Calu3 (cell line): ENCODE measurements around the gene CCDC201. TPM values are rescaled to one million over a fixed set of nuclear protein-coding genes. Genes with fewer than 3 reads are reported as not detected.

Source experiments
- BruUV-seq: library from RNA; stranded (reverse); fragments of 400-500 nt; replicated peaks from 2 replicates; lab custom pipeline; 2021; lab: Mats Ljungman, UMichigan
- CTCF ChIA-PET: fragments of 300-600 bp; sonication (Branson Sonifier 250); formaldehyde crosslinking; loops from one replicate; lab custom pipeline; 2022; ENCODE audit warnings: antibody characterized with exemption; lab: Charles Lee
- DNase-seq: peaks from one replicate; pipeline ENCODE4 v3.0.0; 2022
- H3K27ac Mint-ChIP-seq: one replicate; pipeline ENCODE4 v1.8.0; 2022; ENCODE audit warnings: mixed read lengths; ENCODE audit not compliant: unreplicated experiment
- H3K27me3 Mint-ChIP-seq: one replicate; pipeline ENCODE4 v1.8.0; 2022; ENCODE audit warnings: mixed read lengths; ENCODE audit not compliant: unreplicated experiment
- H3K36me3 Mint-ChIP-seq: one replicate; pipeline ENCODE4 v1.8.0; 2022; ENCODE audit warnings: mild to moderate bottlenecking, moderate library complexity, mixed read lengths; ENCODE audit not compliant: insufficient read depth, unreplicated experiment
- H3K4me1 Mint-ChIP-seq: one replicate; pipeline ENCODE4 v1.8.0; 2022; ENCODE audit warnings: mild to moderate bottlenecking, low read depth, mixed read lengths; ENCODE audit not compliant: unreplicated experiment
- H3K4me3 Mint-ChIP-seq: one replicate; pipeline ENCODE4 v1.8.0; 2022; ENCODE audit warnings: mild to moderate bottlenecking, low read depth, moderate library complexity, mixed read lengths; ENCODE audit not compliant: unreplicated experiment
- H3K9me3 Mint-ChIP-seq: one replicate; pipeline ENCODE4 v1.8.0; 2022; ENCODE audit warnings: low read depth, mixed read lengths; ENCODE audit not compliant: unreplicated experiment
- CTCF ChIP-seq: fragments of 200-600 bp; IDR thresholded peaks from one replicate; pipeline ENCODE4 v1.8.0; 2022; ENCODE audit warnings: antibody characterized with exemption; ENCODE audit not compliant: unreplicated experiment
- intact Hi-C: fragments of 100-400 bp; cut with micrococcal nuclease; formaldehyde crosslinking; loops from one replicate; pipeline ENCODE4 v1.10.0; 2022; ENCODE audit not compliant: unreplicated experiment
- total RNA-seq: library from RNA; stranded (reverse); gene quantifications from 2 replicates; pipeline ENCODE4 v1.2.3, GENCODE V29; 2022

CCDC201 gene
- total RNA-seq, 1 experiment from 2014 or later, result not detected

DNA sequence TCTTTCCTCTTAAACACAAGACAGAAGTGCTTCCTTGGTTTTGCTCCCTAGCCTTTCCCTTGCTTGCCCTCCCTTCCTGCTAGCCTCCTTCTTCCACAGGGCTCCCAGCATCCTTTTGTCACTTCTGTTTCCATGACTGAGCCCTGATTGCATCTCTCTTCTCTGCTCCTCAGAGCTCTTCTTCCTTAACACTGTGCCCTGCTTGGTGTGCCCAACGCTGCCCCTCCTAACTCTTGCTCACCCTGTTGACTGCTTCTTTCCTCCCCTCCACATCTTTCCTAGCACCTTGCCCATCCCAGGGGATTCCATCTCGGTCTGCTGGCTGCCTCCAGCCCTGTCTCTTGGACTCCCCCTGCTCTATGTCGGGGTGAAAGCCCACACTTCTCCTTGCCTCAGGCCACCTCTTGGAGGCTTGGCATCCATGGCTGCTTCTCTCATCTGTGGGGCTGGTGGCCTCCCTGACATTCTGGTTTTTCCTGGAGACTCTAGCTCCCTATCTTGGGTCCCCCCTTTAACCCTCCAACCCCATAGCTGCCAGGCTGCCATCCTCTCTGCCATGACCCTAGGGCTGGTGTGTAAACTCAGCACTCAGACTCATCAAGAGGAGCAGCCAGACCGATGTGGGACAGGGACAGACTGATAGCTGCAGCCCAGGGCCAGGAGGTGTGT lies 21.2 kb upstream of the CCDC201 start:
- intact Hi-C loops, result no loop called here
- H3K4me1 Mint-ChIP-seq, result peaks cover 9% of the 10 kb centered on the region
- CTCF ChIA-PET, result interaction anchor here (1.3 to 1.5 kb wide), 2 partner anchors 8 to 22 kb away, joined by 3 to 4 read pairs; no protein-coding TSS in a partner anchor
- DNase-seq, result no peak
- H3K4me3 Mint-ChIP-seq, result no peak overlapping the region
- BruUV-seq, result no TSS peak
- peaks cover 5% of the 10 kb centered on the region for H3K36me3 Mint-ChIP-seq
- no peaks in the 10 kb centered on the region for H3K27me3 Mint-ChIP-seq
- H3K9me3 Mint-ChIP-seq, result no peaks in the 10 kb centered on the region
- no peak overlapping the region for H3K27ac Mint-ChIP-seq
- no peak for TF ChIP-seq CTCF

DNA sequence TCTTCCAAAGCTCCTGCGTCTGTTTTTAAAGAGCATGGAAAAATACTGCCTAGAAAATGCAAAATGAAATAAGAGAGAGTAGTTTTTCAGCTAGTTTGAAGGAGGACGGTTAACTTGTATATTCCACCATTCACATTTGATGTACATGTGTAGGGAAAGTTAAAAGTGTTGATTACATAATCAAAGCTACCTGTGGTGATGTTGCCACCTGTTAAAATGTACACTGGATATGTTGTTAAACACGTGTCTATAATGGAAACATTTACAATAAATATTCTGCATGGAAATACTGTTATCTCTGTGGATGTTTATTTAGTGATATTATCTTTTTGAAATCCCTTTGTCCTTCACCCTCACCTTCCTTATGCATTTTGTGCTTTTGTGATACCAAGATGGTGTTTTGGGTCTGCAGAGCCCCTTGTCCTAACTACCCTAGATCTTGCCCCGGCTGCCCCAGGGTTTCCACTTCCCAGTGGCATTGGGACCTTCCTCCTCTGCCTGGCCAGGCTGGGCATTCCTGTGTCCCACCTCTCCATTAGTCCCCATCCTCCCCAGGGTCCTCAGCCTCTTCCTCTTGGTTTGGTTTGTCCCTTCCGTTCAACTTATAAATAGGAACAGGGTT lies 20.6 kb upstream of the CCDC201 start:
- no peaks in the 10 kb centered on the region for H3K27me3 Mint-ChIP-seq
- no peak overlapping the region for H3K27ac Mint-ChIP-seq
- no TSS peak for BruUV-seq
- intact Hi-C loops, result no loop called here
- peaks cover 12% of the 10 kb centered on the region for H3K36me3 Mint-ChIP-seq
- H3K9me3 Mint-ChIP-seq, result no peaks in the 10 kb centered on the region
- DNase-seq, result no peak
- no peak overlapping the region for H3K4me3 Mint-ChIP-seq
- CTCF ChIA-PET, result interaction anchor here (1.3 to 1.5 kb wide), 2 partner anchors 9 to 22 kb away, joined by 3 to 4 read pairs; no protein-coding TSS in a partner anchor
- H3K4me1 Mint-ChIP-seq, result peaks cover 9% of the 10 kb centered on the region
- no peak for TF ChIP-seq CTCF

GRCh38 chr7:45892407-45893035 lies 19.6 kb upstream of the CCDC201 start:
- no peak for DNase-seq
- CTCF ChIA-PET, result interaction anchor here (1.2 to 1.3 kb wide), 2 partner anchors 10 to 23 kb away, joined by 3 read pairs; no protein-coding TSS in a partner anchor
- Mint-ChIP-seq H3K27me3 (no peaks in the 10 kb centered on the region), H3K9me3 (no peaks in the 10 kb centered on the region), H3K4me3 (no peak overlapping the region), H3K36me3 (peaks cover 20% of the 10 kb centered on the region), H3K4me1 (peaks cover 10% of the 10 kb centered on the region), H3K27ac (no peak overlapping the region)
- no peak for TF ChIP-seq CTCF
- BruUV-seq, result no TSS peak
- intact Hi-C loops, result no loop called here

GRCh38 chr7:45891462-45892402 lies 18.9 kb upstream of the CCDC201 start:
- no peak for DNase-seq
- no TSS peak for BruUV-seq

More at GRCh38 chr7:45891462-45892402, 18.9 kb upstream of the CCDC201 start:
- Mint-ChIP-seq H3K4me3 (no peak overlapping the region), H3K9me3 (no peaks in the 10 kb centered on the region), H3K36me3 (peaks cover 20% of the 10 kb centered on the region), H3K27me3 (no peaks in the 10 kb centered on the region), H3K4me1 (peaks cover 18% of the 10 kb centered on the region), H3K27ac (no peak overlapping the region)
- intact Hi-C loops, result loop anchor here (1.0 to 2.0 kb wide), 3 partner anchors 29 to 1289 kb away; no protein-coding TSS in a partner anchor
- CTCF ChIA-PET, result interaction anchor here (0.6 to 1.7 kb wide), 8 partner anchors 16 to 1375 kb away, joined by 3 to 8 read pairs (median 4); partner anchors contain the start of gene IGFBP3
- TF ChIP-seq CTCF, result no peak
